ENCODE results near the gene TATDN2.

TATDN2 gene

GRCh38 chr3:10278501-10278900 is 30.2 kb downstream of the TATDN2 start:
- DNase-seq (ENCODE audit: low read depth) = no peak
- no peak overlapping the region for H3K4me3 ChIP-seq (ENCODE audit: low read depth, low read length)
- TF ChIP-seq, protein P1, sequence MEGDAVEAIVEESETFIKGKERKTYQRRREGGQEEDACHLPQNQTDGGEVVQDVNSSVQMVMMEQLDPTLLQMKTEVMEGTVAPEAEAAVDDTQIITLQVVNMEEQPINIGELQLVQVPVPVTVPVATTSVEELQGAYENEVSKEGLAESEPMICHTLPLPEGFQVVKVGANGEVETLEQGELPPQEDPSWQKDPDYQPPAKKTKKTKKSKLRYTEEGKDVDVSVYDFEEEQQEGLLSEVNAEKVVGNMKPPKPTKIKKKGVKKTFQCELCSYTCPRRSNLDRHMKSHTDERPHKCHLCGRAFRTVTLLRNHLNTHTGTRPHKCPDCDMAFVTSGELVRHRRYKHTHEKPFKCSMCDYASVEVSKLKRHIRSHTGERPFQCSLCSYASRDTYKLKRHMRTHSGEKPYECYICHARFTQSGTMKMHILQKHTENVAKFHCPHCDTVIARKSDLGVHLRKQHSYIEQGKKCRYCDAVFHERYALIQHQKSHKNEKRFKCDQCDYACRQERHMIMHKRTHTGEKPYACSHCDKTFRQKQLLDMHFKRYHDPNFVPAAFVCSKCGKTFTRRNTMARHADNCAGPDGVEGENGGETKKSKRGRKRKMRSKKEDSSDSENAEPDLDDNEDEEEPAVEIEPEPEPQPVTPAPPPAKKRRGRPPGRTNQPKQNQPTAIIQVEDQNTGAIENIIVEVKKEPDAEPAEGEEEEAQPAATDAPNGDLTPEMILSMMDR (conservative IDR thresholded peaks at IDR 0.05; ENCODE audit: low read depth, low read length) = no peak

DNA sequence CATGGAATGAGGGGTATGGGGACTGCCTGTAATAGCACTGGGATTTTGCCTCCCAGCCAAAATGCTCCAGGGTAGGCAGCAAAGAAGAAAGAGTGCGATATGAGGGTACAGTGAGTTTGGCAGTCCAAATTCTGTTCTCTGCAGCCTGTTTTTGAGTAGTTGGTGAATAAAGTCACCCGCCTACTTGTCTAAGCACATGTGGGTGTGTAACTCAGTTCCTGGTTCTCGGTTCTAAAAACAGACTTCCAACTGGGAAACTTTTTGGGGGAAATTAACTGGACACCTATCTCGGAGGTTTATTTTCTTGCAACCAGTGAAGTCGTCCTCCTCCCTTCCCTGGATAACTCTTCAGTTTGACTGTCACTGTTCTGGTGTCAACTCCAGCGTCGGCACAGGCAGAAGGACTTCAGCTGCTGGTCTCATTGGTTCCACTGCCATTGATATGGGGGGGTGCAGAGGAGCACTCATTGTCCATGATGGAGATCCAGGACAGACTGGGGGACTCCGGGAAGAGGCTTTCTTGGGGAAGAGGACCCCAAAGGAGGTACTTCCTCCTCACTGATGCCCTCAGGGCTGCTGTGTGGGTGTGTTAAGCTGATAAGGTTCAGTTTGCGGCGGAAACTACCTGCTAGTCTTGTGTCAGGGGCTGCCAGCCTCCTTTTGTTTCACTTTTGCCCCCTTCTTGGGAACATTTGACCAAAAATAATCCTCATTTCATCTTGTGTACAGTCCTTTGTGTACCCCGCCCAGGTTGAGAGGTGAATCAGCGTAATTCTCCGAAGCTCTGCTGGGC is 31.3 kb downstream of the TATDN2 start:
- DNase-seq (ENCODE audit: low read depth) = no peak
- TF ChIP-seq, protein P1 (conservative IDR thresholded peaks at IDR 0.05; ENCODE audit: low read depth, low read length) = no peak
- no peak overlapping the region for H3K4me3 ChIP-seq (ENCODE audit: low read depth, low read length)

DNA sequence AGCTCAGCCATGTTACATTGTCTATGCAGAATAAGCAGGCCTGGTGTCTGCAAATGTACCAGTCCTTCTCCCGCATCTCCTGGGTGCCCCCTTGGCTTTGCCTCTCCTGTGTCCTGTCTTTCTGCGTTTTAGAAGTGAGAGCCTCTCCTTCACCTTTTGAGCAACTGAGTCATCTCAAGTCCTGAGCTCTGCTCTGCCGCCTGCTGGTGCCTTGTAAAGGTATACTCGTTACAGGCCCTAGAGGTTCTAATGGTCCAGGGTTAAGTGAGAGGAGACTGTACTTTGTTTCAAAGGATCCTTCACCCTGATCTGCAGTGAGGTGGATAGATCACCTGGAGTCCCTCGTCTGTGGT is 31.9 kb downstream of the TATDN2 start:
- H3K4me3 ChIP-seq (ENCODE audit: low read depth, low read length) = no peak overlapping the region
- TF ChIP-seq, protein P1 (conservative IDR thresholded peaks at IDR 0.05; ENCODE audit: low read depth, low read length) = peak; percentile 46
- no peak for DNase-seq (ENCODE audit: low read depth)

- no peak overlapping the region for H3K4me3 ChIP-seq (ENCODE audit: low read depth, low read length)
- no peak for DNase-seq (ENCODE audit: low read depth)
- TF ChIP-seq, protein P1 (conservative IDR thresholded peaks at IDR 0.05; ENCODE audit: low read depth, low read length) = no peak
Observed at GRCh38 chr3:10280571-10280970, 32.3 kb downstream of the TATDN2 start.

- H3K4me3 ChIP-seq (ENCODE audit: low read depth, low read length) = no peak overlapping the region
- DNase-seq (ENCODE audit: low read depth) = peak; percentile 43
- TF ChIP-seq, protein P1 (conservative IDR thresholded peaks at IDR 0.05; ENCODE audit: low read depth, low read length) = no peak
Observed at GRCh38 chr3:10281951-10282350, 33.7 kb downstream of the TATDN2 start.

DNA sequence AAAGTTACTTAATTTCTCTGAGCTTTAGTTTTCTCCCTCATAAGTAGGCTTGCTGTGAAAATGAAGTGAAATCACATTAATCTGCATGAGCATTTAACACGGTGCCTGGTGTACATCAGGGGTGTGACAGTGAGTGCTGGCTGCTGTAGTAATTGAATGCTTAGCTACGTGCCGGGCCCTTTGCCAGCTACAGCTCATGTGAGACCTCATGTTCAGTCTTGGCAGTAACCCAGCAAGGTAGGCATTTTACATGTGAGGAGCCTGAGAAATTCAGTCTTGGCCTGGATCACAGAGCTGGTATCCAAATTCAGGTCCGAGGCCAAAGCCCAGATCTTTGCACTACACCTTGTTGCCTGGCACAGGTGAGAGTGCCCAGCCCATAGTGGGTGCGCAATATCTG is 35.4 kb downstream of the TATDN2 start:
- DNase-seq (ENCODE audit: low read depth) = no peak
- no peak overlapping the region for H3K4me3 ChIP-seq (ENCODE audit: low read depth, low read length)
- TF ChIP-seq, protein P1 (conservative IDR thresholded peaks at IDR 0.05; ENCODE audit: low read depth, low read length) = no peak

GRCh38 chr3:10284496-10284895 is 36.2 kb downstream of the TATDN2 start:
- TF ChIP-seq, protein P1 (conservative IDR thresholded peaks at IDR 0.05; ENCODE audit: low read depth, low read length) = no peak
- no peak for DNase-seq (ENCODE audit: low read depth)
- no peak overlapping the region for H3K4me3 ChIP-seq (ENCODE audit: low read depth, low read length)

Data from choroid plexus epithelial cell (primary cell).